22Rv1 (cell line): ENCODE data around the gene HBG2.

ENCODE experiments used
- H3K27ac ChIP-seq: fragments of 450-650 bp; 2 replicates; pipeline ENCODE4 v1.5.1; 2017
- CTCF ChIP-seq: fragments of 450-650 bp; IDR thresholded peaks from 2 replicates; pipeline ENCODE4 v1.5.1; 2017; ENCODE audit warnings: mild to moderate bottlenecking
- ZFX ChIP-seq: fragments of 450-650 bp; IDR thresholded peaks from 2 replicates; pipeline ENCODE4 v1.6.1; 2017; ENCODE audit warnings: antibody characterized with exemption, borderline replicate concordance

HBG2 gene

GRCh38 chr11:5286351-5286750 is 31.8 kb upstream of the HBG2 start:
- no peak for TF ChIP-seq CTCF
- no peak overlapping the region for H3K27ac ChIP-seq

- no peak overlapping the region for H3K27ac ChIP-seq
- TF ChIP-seq ZFX (no peak), CTCF (no peak)
These were observed 31.2 kb upstream of the HBG2 start for GRCh38 chr11:5285703-5286340.

- no peak overlapping the region for H3K27ac ChIP-seq
- TF ChIP-seq ZFX (no peak), CTCF (no peak)
These were observed 30.1 kb upstream of the HBG2 start for GRCh38 chr11:5284637-5285036.

- TF ChIP-seq ZFX (no peak), CTCF (no peak)
- no peak overlapping the region for H3K27ac ChIP-seq
These were observed 29.3 kb upstream of the HBG2 start for GRCh38 chr11:5283882-5284281.

- H3K27ac ChIP-seq: no peak overlapping the region
- TF ChIP-seq CTCF (no peak), ZFX (no peak)
These were observed 28.5 kb upstream of the HBG2 start for GRCh38 chr11:5283086-5283485.

GRCh38 chr11:5282628-5283027 is 28.0 kb upstream of the HBG2 start:
- H3K27ac ChIP-seq: no peak overlapping the region
- TF ChIP-seq ZFX (no peak), CTCF (no peak)

GRCh38 chr11:5281596-5281995 is 27.0 kb upstream of the HBG2 start:
- no peak overlapping the region for H3K27ac ChIP-seq
- no peak for TF ChIP-seq CTCF
- TF ChIP-seq ZFX: no peak
